GM23338 (cell line): ENCODE data around the gene NIPAL4. TPM values are rescaled to one million over a fixed set of nuclear protein-coding genes. Genes with fewer than 3 reads are reported as not detected.

ENCODE experiments used
- ATAC-seq: fragments of 200-7000 bp; cut with Tn5 transposase; 3 replicates; pipeline ENCODE4 v1.9.1; 2020
- DNase-seq: peaks from one replicate; pipeline ENCODE4 v3.0.0-alpha.2; 2015; ENCODE audit warnings: low spot score
- H2AFZ ChIP-seq: fragments of 200-600 bp; sonication (generic); 2 replicates; pipeline ENCODE4 v1.8.0; 2016; ENCODE audit warnings: antibody characterized with exemption, mild to moderate bottlenecking, moderate library complexity
- H3F3A ChIP-seq: fragments of 200-600 bp; sonication (generic); replicated peaks from 2 replicates; pipeline ENCODE4 v1.8.0; 2017; ENCODE audit warnings: antibody characterized with exemption, mixed run types, low read depth
- H3K27ac ChIP-seq: fragments of 200-600 bp; sonication (generic); 2 replicates; pipeline ENCODE4 v1.6.1; 2016; ENCODE audit warnings: low read depth
- H3K27me3 ChIP-seq: fragments of 200-600 bp; sonication (generic); 2 replicates; pipeline ENCODE4 v1.8.0; 2016; ENCODE audit warnings: mild to moderate bottlenecking, mixed run types, moderate library complexity; ENCODE audit not compliant: insufficient read depth
- H3K36me3 ChIP-seq: fragments of 200-600 bp; sonication (generic); 2 replicates; pipeline ENCODE4 v1.8.0; 2016; ENCODE audit warnings: mild to moderate bottlenecking; ENCODE audit not compliant: insufficient read depth
- H3K4me1 ChIP-seq: fragments of 200-600 bp; sonication (generic); 2 replicates; pipeline ENCODE4 v1.8.0; 2016; ENCODE audit warnings: mild to moderate bottlenecking, moderate library complexity; ENCODE audit not compliant: insufficient read depth
- H3K4me2 ChIP-seq: fragments of 200-600 bp; sonication (generic); 2 replicates; pipeline ENCODE4 v1.7.1; 2017; ENCODE audit warnings: mixed run types
- H3K4me3 ChIP-seq: fragments of 200-600 bp; sonication (generic); 2 replicates; pipeline ENCODE4 v1.6.1; 2016; ENCODE audit warnings: mixed run types
- H3K79me2 ChIP-seq: fragments of 200-600 bp; sonication (generic); replicated peaks from 2 replicates; pipeline ENCODE4 v1.8.0; 2017; ENCODE audit warnings: mild to moderate bottlenecking; ENCODE audit not compliant: insufficient read depth
- H3K9me2 ChIP-seq: fragments of 200-600 bp; sonication (generic); 2 replicates; pipeline ENCODE4 v1.8.0; 2017; ENCODE audit not compliant: insufficient read depth
- H4K20me1 ChIP-seq: fragments of 200-600 bp; sonication (generic); replicated peaks from 2 replicates; pipeline ENCODE4 v1.8.0; 2017; ENCODE audit warnings: mild to moderate bottlenecking; ENCODE audit not compliant: insufficient read depth
- H3K27ac Mint-ChIP-seq: 2 replicates; pipeline ENCODE4 v1.8.0; 2020; ENCODE audit warnings: inconsistent platforms, mild to moderate bottlenecking, moderate library complexity, mixed read lengths
- H3K27me3 Mint-ChIP-seq: 3 replicates; pipeline ENCODE4 v1.8.0; 2022; ENCODE audit warnings: low read depth, mild to moderate bottlenecking, moderate library complexity, mixed read lengths, inconsistent platforms; ENCODE audit not compliant: insufficient read depth, poor library complexity
- H3K36me3 Mint-ChIP-seq: 3 replicates; pipeline ENCODE4 v1.8.0; 2021; ENCODE audit warnings: low read depth, mild to moderate bottlenecking, inconsistent platforms, moderate library complexity, mixed read lengths
- H3K4me1 Mint-ChIP-seq: 3 replicates; pipeline ENCODE4 v1.8.0; 2020; ENCODE audit warnings: mild to moderate bottlenecking, inconsistent platforms, mixed read lengths
- H3K4me3 Mint-ChIP-seq: 3 replicates; pipeline ENCODE4 v1.8.0; 2021; ENCODE audit warnings: moderate library complexity, mild to moderate bottlenecking, inconsistent platforms, mixed read lengths
- H3K9me3 Mint-ChIP-seq: 3 replicates; pipeline ENCODE4 v1.8.0; 2020; ENCODE audit warnings: moderate library complexity, mild to moderate bottlenecking, inconsistent platforms, mixed read lengths
- CREB1 ChIP-seq: fragments of 250-450 bp; sonication (Bioruptor Pico); IDR thresholded peaks from 2 replicates; pipeline ENCODE4 v1.5.0; 2020; ENCODE audit warnings: low read depth, mild to moderate bottlenecking, moderate library complexity
- EZH2 ChIP-seq: fragments of 200-600 bp; sonication (generic); IDR thresholded peaks from one replicate; pipeline ENCODE4 v1.8.0; 2017; ENCODE audit warnings: antibody characterized with exemption, mild to moderate bottlenecking, low read depth; ENCODE audit not compliant: unreplicated experiment
- EZH2phosphoT487 ChIP-seq: fragments of 200-600 bp; sonication (generic); IDR thresholded peaks from one replicate; pipeline ENCODE4 v1.8.1; 2018; ENCODE audit warnings: antibody characterized with exemption; ENCODE audit not compliant: unreplicated experiment
- NANOG ChIP-seq: IDR thresholded peaks from 2 replicates; pipeline ENCODE4 v1.6.1; 2016; ENCODE audit warnings: antibody characterized with exemption, borderline replicate concordance
- STAT1 ChIP-seq: IDR thresholded peaks from one replicate; pipeline ENCODE4 v1.6.1; 2016; ENCODE audit warnings: antibody characterized with exemption; ENCODE audit not compliant: unreplicated experiment
- ZNF331 ChIP-seq: fragments of 250-450 bp; sonication (Bioruptor Pico); IDR thresholded peaks from 2 replicates; pipeline ENCODE4 v1.5.0; 2020; ENCODE audit warnings: low read depth, mild to moderate bottlenecking, moderate library complexity
- polyA plus RNA-seq: library from polyadenylated mRNA; unstranded; fragments of >200 nt; fragmentation: Nextera tagmentation; extraction: Ambion mirVana; gene quantifications from 2 replicates; pipeline ENCODE4 v1.2.1, GENCODE V29; 2016
- total RNA-seq: library from RNA; depleted of rRNA; stranded (reverse); fragments of >200 nt; shearing (Covaris generic); gene quantifications from 2 replicates; pipeline ENCODE4 v1.2.3, GENCODE V29; 2014
- TF ChIP-seq, protein P1 (sequence below): IDR thresholded peaks from 2 replicates; pipeline ENCODE4 v1.6.1; 2016; ENCODE audit warnings: antibody characterized with exemption
- TF ChIP-seq, protein P2 (sequence below), 2 experiments: fragments of 200-600 bp in 1 of 2; sonication (generic) in 1 of 2; conservative IDR thresholded peaks; 2 replicates each; pipeline versions ENCODE4 v1.5.1 to v1.6.1; 2016 to 2017; ENCODE audit warnings: antibody characterized with exemption in 2 of 2, low read depth in 2 of 2, mild to moderate bottlenecking in 2 of 2, moderate library complexity in 1 of 2
- TF ChIP-seq, protein P3 (sequence below): IDR thresholded peaks from one replicate; pipeline ENCODE4 v1.6.1; 2018; ENCODE audit warnings: antibody characterized with exemption; ENCODE audit not compliant: unreplicated experiment
- TF ChIP-seq, protein P4 (sequence below): fragments of 250-450 bp; sonication (Bioruptor Pico); IDR thresholded peaks from 2 replicates; pipeline ENCODE4 v1.5.0; 2020; ENCODE audit warnings: mild to moderate bottlenecking, moderate library complexity

Gene NIPAL4
- total and polyA plus RNA-seq, 2 experiments from 2014 or later = 0.21 TPM; not detected in 1

DNA sequence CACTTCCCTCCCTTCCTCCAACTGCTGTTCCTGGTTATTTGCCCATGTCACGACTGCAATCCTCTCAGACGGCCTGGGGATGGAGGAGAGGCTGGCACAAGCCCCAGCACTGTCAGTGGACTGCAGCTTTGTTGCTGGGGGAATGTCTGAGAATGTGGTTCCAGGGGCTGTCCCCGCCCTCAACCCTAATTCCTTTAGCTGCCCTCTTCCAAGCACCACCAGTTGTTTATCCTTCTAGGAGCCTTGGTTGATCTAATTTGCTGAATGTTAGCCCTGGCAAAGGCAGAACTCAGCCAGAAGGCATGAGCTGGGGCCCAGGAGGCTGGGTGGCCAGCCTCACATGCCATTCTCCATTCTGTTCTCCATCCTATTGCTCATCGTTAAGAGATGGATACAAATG, 64.0 kb downstream of the NIPAL4 start:
- H3K27ac Mint-ChIP-seq = no peak overlapping the region
- H3K79me2 ChIP-seq = no peaks in the 10 kb centered on the region
- TF ChIP-seq STAT1 (no peak), EZH2 (no peak), NANOG (no peak), ZNF331 (CRISPR knock-in tag) (no peak), EZH2phosphoT487 (no peak), CREB1 (CRISPR knock-in tag) (no peak)
- TF ChIP-seq, protein P1, sequence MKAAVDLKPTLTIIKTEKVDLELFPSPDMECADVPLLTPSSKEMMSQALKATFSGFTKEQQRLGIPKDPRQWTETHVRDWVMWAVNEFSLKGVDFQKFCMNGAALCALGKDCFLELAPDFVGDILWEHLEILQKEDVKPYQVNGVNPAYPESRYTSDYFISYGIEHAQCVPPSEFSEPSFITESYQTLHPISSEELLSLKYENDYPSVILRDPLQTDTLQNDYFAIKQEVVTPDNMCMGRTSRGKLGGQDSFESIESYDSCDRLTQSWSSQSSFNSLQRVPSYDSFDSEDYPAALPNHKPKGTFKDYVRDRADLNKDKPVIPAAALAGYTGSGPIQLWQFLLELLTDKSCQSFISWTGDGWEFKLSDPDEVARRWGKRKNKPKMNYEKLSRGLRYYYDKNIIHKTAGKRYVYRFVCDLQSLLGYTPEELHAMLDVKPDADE = no peak
- TF ChIP-seq, protein P2, sequence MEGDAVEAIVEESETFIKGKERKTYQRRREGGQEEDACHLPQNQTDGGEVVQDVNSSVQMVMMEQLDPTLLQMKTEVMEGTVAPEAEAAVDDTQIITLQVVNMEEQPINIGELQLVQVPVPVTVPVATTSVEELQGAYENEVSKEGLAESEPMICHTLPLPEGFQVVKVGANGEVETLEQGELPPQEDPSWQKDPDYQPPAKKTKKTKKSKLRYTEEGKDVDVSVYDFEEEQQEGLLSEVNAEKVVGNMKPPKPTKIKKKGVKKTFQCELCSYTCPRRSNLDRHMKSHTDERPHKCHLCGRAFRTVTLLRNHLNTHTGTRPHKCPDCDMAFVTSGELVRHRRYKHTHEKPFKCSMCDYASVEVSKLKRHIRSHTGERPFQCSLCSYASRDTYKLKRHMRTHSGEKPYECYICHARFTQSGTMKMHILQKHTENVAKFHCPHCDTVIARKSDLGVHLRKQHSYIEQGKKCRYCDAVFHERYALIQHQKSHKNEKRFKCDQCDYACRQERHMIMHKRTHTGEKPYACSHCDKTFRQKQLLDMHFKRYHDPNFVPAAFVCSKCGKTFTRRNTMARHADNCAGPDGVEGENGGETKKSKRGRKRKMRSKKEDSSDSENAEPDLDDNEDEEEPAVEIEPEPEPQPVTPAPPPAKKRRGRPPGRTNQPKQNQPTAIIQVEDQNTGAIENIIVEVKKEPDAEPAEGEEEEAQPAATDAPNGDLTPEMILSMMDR (conservative IDR thresholded peaks at IDR 0.05; ENCODE audit: low read depth in 2 of 2) = no peak
- TF ChIP-seq, protein P3, sequence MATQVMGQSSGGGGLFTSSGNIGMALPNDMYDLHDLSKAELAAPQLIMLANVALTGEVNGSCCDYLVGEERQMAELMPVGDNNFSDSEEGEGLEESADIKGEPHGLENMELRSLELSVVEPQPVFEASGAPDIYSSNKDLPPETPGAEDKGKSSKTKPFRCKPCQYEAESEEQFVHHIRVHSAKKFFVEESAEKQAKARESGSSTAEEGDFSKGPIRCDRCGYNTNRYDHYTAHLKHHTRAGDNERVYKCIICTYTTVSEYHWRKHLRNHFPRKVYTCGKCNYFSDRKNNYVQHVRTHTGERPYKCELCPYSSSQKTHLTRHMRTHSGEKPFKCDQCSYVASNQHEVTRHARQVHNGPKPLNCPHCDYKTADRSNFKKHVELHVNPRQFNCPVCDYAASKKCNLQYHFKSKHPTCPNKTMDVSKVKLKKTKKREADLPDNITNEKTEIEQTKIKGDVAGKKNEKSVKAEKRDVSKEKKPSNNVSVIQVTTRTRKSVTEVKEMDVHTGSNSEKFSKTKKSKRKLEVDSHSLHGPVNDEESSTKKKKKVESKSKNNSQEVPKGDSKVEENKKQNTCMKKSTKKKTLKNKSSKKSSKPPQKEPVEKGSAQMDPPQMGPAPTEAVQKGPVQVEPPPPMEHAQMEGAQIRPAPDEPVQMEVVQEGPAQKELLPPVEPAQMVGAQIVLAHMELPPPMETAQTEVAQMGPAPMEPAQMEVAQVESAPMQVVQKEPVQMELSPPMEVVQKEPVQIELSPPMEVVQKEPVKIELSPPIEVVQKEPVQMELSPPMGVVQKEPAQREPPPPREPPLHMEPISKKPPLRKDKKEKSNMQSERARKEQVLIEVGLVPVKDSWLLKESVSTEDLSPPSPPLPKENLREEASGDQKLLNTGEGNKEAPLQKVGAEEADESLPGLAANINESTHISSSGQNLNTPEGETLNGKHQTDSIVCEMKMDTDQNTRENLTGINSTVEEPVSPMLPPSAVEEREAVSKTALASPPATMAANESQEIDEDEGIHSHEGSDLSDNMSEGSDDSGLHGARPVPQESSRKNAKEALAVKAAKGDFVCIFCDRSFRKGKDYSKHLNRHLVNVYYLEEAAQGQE = no peak
- TF ChIP-seq, protein P4, sequence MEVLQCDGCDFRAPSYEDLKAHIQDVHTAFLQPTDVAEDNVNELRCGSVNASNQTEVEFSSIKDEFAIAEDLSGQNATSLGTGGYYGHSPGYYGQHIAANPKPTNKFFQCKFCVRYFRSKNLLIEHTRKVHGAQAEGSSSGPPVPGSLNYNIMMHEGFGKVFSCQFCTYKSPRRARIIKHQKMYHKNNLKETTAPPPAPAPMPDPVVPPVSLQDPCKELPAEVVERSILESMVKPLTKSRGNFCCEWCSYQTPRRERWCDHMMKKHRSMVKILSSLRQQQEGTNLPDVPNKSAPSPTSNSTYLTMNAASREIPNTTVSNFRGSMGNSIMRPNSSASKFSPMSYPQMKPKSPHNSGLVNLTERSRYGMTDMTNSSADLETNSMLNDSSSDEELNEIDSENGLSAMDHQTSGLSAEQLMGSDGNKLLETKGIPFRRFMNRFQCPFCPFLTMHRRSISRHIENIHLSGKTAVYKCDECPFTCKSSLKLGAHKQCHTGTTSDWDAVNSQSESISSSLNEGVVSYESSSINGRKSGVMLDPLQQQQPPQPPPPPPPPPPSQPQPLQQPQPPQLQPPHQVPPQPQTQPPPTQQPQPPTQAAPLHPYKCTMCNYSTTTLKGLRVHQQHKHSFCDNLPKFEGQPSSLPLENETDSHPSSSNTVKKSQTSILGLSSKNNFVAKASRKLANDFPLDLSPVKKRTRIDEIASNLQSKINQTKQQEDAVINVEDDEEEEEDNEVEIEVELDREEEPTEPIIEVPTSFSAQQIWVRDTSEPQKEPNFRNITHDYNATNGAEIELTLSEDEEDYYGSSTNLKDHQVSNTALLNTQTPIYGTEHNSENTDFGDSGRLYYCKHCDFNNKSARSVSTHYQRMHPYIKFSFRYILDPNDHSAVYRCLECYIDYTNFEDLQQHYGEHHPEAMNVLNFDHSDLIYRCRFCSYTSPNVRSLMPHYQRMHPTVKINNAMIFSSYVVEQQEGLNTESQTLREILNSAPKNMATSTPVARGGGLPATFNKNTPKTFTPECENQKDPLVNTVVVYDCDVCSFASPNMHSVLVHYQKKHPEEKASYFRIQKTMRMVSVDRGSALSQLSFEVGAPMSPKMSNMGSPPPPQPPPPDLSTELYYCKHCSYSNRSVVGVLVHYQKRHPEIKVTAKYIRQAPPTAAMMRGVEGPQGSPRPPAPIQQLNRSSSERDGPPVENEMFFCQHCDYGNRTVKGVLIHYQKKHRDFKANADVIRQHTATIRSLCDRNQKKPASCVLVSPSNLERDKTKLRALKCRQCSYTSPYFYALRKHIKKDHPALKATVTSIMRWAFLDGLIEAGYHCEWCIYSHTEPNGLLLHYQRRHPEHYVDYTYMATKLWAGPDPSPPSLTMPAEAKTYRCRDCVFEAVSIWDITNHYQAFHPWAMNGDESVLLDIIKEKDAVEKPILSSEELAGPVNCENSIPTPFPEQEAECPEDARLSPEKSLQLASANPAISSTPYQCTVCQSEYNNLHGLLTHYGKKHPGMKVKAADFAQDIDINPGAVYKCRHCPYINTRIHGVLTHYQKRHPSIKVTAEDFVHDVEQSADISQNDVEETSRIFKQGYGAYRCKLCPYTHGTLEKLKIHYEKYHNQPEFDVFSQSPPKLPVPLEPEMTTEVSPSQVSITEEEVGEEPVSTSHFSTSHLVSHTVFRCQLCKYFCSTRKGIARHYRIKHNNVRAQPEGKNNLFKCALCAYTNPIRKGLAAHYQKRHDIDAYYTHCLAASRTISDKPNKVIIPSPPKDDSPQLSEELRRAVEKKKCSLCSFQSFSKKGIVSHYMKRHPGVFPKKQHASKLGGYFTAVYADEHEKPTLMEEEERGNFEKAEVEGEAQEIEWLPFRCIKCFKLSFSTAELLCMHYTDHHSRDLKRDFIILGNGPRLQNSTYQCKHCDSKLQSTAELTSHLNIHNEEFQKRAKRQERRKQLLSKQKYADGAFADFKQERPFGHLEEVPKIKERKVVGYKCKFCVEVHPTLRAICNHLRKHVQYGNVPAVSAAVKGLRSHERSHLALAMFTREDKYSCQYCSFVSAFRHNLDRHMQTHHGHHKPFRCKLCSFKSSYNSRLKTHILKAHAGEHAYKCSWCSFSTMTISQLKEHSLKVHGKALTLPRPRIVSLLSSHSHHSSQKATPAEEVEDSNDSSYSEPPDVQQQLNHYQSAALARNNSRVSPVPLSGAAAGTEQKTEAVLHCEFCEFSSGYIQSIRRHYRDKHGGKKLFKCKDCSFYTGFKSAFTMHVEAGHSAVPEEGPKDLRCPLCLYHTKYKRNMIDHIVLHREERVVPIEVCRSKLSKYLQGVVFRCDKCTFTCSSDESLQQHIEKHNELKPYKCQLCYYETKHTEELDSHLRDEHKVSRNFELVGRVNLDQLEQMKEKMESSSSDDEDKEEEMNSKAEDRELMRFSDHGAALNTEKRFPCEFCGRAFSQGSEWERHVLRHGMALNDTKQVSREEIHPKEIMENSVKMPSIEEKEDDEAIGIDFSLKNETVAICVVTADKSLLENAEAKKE = no peak

More for the DNA sequence above, 64.0 kb downstream of the NIPAL4 start:
- H3K4me1 ChIP-seq = no peaks in the 10 kb centered on the region
- no peaks in the 10 kb centered on the region for H3K27me3 ChIP-seq
- Mint-ChIP-seq H3K4me3 (no peak overlapping the region), H3K27me3 (peaks cover 4% of the 10 kb centered on the region), H3K4me1 (peaks cover 11% of the 10 kb centered on the region), H3K36me3 (peaks cover under 1% of the 10 kb centered on the region; the same call in 1 of the 3 replicates), H3K9me3 (no peaks in the 10 kb centered on the region)
- no peaks in the 10 kb centered on the region for H4K20me1 ChIP-seq
- no peak overlapping the region for H3K27ac ChIP-seq
- no peak overlapping the region for H3K4me3 ChIP-seq
- DNase-seq (no peak), ATAC-seq (no peak)
- 0 out of 2 replicates have a peak, but pooled peaks cover 6% of the 10 kb centered on the region for H3K9me2 ChIP-seq
- no peak overlapping the region for H2AFZ ChIP-seq
- H3F3A ChIP-seq = no peaks in the 10 kb centered on the region
- H3K4me2 ChIP-seq = no peak overlapping the region
- no peaks in the 10 kb centered on the region for H3K36me3 ChIP-seq
